ENCODE measurements around the gene CSRP2. TPM values are rescaled to one million over a fixed set of nuclear protein-coding genes. Genes with fewer than 3 reads are reported as not detected.

CSRP2 gene
- polyA plus RNA-seq, 1 donor from 2014 or later, result 67.2 TPM

DNA sequence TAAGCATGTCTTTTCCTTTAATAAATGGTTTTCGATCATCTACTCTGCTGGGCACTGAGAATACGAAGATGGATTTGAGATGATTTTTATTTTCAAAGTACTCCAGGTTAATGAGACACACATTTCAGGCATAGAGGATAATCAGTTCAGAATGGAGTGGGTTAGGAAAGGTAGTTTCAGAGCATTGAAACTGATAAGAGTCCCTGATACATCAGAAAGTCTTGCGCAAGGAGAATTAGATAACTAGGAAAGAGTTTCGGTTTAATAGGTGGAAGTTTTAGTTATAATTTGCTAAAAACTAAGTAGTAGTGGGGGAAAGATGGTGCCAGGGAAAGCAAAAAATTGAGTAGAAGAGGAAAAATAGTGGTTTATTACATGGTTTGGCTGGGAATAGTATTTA lies 64.8 kb downstream of the CSRP2 start:
- Histone ChIP-seq H3K9me2 (ENCODE audit: insufficient read depth, low read length) (no peaks in the 10 kb centered on the region), H3K36me3 (ENCODE audit: insufficient read depth, low read length) (peaks cover 4% of the 10 kb centered on the region), H2AFZ (ENCODE audit: low read depth, low read length) (no peak overlapping the region), H3K27me3 (ENCODE audit: insufficient read depth, low read depth, low read length) (no peaks in the 10 kb centered on the region), H3K27ac (ENCODE audit: low read length) (no peak overlapping the region), H4K20me1 (ENCODE audit: insufficient read depth) (no peaks in the 10 kb centered on the region), H3K9me3 (ENCODE audit: low read length) (no peaks in the 10 kb centered on the region), H3K4me3 (ENCODE audit: low read length) (no peak overlapping the region), H3K9ac (ENCODE audit: low read length) (no peak overlapping the region), H3K79me2 (replicated peaks; ENCODE audit: insufficient read depth, low read length) (no peaks in the 10 kb centered on the region), H3K4me2 (ENCODE audit: low read length) (no peak overlapping the region), H3F3A (ENCODE audit: insufficient read depth, low read length, poor library complexity, severe bottlenecking) (no peaks in the 10 kb centered on the region)
- TF ChIP-seq SMC3 (conservative IDR thresholded peaks at IDR 0.05; ENCODE audit: poor library complexity), result no peak
- no peak for TF ChIP-seq EZH2 (IDR thresholded peaks at IDR 0.05; ENCODE audit: borderline replicate concordance, insufficient read depth, low read length, poor library complexity, severe bottlenecking)
- no peak for TF ChIP-seq POLR2AphosphoS5 (IDR thresholded peaks at IDR 0.05)
- no peak for TF ChIP-seq EP300 (conservative IDR thresholded peaks at IDR 0.05; ENCODE audit: poor library complexity, severe bottlenecking)
- TF ChIP-seq, protein P1, sequence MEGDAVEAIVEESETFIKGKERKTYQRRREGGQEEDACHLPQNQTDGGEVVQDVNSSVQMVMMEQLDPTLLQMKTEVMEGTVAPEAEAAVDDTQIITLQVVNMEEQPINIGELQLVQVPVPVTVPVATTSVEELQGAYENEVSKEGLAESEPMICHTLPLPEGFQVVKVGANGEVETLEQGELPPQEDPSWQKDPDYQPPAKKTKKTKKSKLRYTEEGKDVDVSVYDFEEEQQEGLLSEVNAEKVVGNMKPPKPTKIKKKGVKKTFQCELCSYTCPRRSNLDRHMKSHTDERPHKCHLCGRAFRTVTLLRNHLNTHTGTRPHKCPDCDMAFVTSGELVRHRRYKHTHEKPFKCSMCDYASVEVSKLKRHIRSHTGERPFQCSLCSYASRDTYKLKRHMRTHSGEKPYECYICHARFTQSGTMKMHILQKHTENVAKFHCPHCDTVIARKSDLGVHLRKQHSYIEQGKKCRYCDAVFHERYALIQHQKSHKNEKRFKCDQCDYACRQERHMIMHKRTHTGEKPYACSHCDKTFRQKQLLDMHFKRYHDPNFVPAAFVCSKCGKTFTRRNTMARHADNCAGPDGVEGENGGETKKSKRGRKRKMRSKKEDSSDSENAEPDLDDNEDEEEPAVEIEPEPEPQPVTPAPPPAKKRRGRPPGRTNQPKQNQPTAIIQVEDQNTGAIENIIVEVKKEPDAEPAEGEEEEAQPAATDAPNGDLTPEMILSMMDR (IDR thresholded peaks at IDR 0.05; ENCODE audit: poor library complexity, severe bottlenecking), result no peak
- no peak for TF ChIP-seq MXI1 (conservative IDR thresholded peaks at IDR 0.05; ENCODE audit: poor library complexity, severe bottlenecking)
- no peak for TF ChIP-seq RAD21 (conservative IDR thresholded peaks at IDR 0.05)
- no peak for TF ChIP-seq TAF1 (IDR thresholded peaks at IDR 0.05; ENCODE audit: low read depth)
- TF ChIP-seq, protein P2, sequence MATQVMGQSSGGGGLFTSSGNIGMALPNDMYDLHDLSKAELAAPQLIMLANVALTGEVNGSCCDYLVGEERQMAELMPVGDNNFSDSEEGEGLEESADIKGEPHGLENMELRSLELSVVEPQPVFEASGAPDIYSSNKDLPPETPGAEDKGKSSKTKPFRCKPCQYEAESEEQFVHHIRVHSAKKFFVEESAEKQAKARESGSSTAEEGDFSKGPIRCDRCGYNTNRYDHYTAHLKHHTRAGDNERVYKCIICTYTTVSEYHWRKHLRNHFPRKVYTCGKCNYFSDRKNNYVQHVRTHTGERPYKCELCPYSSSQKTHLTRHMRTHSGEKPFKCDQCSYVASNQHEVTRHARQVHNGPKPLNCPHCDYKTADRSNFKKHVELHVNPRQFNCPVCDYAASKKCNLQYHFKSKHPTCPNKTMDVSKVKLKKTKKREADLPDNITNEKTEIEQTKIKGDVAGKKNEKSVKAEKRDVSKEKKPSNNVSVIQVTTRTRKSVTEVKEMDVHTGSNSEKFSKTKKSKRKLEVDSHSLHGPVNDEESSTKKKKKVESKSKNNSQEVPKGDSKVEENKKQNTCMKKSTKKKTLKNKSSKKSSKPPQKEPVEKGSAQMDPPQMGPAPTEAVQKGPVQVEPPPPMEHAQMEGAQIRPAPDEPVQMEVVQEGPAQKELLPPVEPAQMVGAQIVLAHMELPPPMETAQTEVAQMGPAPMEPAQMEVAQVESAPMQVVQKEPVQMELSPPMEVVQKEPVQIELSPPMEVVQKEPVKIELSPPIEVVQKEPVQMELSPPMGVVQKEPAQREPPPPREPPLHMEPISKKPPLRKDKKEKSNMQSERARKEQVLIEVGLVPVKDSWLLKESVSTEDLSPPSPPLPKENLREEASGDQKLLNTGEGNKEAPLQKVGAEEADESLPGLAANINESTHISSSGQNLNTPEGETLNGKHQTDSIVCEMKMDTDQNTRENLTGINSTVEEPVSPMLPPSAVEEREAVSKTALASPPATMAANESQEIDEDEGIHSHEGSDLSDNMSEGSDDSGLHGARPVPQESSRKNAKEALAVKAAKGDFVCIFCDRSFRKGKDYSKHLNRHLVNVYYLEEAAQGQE (IDR thresholded peaks at IDR 0.05; ENCODE audit: borderline replicate concordance), result no peak

DNA sequence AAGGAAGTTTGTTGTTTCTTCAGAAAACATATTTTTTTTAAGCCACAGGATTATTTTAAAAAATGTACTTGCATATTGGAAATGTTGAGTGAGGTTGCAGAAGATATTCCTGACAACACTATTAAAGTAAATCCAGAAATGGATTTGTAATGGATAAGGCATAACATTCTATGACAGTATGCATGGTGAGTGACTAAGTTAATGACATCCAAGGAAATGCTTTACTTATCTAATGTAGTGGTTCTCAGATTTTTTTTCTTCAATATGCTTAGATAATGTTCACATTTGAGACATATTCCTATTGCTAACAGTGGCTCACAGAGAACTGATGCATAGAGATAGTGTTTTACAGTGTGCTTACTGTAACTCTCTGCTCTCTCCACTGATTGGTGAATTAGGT lies 65.6 kb downstream of the CSRP2 start:
- Histone ChIP-seq H2AFZ (ENCODE audit: low read depth, low read length) (no peak overlapping the region), H3K27ac (ENCODE audit: low read length) (no peak overlapping the region), H3K4me2 (ENCODE audit: low read length) (no peak overlapping the region), H3K79me2 (replicated peaks; ENCODE audit: insufficient read depth, low read length) (no peaks in the 10 kb centered on the region), H3K9ac (ENCODE audit: low read length) (no peak overlapping the region), H4K20me1 (ENCODE audit: insufficient read depth) (no peaks in the 10 kb centered on the region), H3K9me2 (ENCODE audit: insufficient read depth, low read length) (no peaks in the 10 kb centered on the region), H3K36me3 (ENCODE audit: insufficient read depth, low read length) (peaks cover 4% of the 10 kb centered on the region), H3K27me3 (ENCODE audit: insufficient read depth, low read depth, low read length) (no peaks in the 10 kb centered on the region), H3K9me3 (ENCODE audit: low read length) (no peaks in the 10 kb centered on the region), H3K4me3 (ENCODE audit: low read length) (no peak overlapping the region), H3F3A (ENCODE audit: insufficient read depth, low read length, poor library complexity, severe bottlenecking) (no peaks in the 10 kb centered on the region)
- TF ChIP-seq EZH2 (IDR thresholded peaks at IDR 0.05; ENCODE audit: borderline replicate concordance, insufficient read depth, low read length, poor library complexity, severe bottlenecking), result no peak
- no peak for TF ChIP-seq SMC3 (conservative IDR thresholded peaks at IDR 0.05; ENCODE audit: poor library complexity)
- no peak for TF ChIP-seq RAD21 (conservative IDR thresholded peaks at IDR 0.05)
- TF ChIP-seq EP300 (conservative IDR thresholded peaks at IDR 0.05; ENCODE audit: poor library complexity, severe bottlenecking), result no peak
- no peak for TF ChIP-seq TAF1 (IDR thresholded peaks at IDR 0.05; ENCODE audit: low read depth)
- no peak for TF ChIP-seq MXI1 (conservative IDR thresholded peaks at IDR 0.05; ENCODE audit: poor library complexity, severe bottlenecking)
- no peak for TF ChIP-seq POLR2AphosphoS5 (IDR thresholded peaks at IDR 0.05)
- TF ChIP-seq, protein P1 (IDR thresholded peaks at IDR 0.05; ENCODE audit: poor library complexity, severe bottlenecking), result no peak
- TF ChIP-seq, protein P2 (IDR thresholded peaks at IDR 0.05; ENCODE audit: borderline replicate concordance), result no peak
